Measurements from ENCODE around the gene WDR1.

The WDR1 gene

DNA sequence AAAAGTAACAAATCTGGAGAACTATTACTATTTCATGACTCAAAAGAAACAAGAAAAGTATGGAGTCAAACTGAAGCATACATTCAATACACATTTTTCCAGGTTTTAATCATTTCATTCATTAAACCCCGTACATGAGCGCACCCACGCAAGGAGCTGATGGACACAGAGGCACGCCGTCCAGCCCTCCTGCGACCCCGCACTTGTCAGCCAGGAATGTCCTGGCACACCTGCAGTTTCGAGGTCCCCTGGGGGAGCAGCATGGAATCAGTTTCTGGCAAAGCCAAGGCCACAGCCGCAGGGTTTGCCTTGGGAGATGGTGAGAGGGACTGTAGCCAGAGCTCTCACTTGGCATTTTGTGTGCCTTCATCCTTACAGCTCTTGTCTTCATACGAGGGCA is 82.5 kb downstream of the WDR1 start:
- Histone ChIP-seq H3K36me3 (no peaks in the 10 kb centered on the region), H3K9me3 (no peaks in the 10 kb centered on the region), H3K27me3 (no peaks in the 10 kb centered on the region), H3K4me3 (ENCODE audit: low read depth, low read length) (no peak overlapping the region), H3K4me1 (peaks cover 19% of the 10 kb centered on the region)
- TF ChIP-seq, protein P1, sequence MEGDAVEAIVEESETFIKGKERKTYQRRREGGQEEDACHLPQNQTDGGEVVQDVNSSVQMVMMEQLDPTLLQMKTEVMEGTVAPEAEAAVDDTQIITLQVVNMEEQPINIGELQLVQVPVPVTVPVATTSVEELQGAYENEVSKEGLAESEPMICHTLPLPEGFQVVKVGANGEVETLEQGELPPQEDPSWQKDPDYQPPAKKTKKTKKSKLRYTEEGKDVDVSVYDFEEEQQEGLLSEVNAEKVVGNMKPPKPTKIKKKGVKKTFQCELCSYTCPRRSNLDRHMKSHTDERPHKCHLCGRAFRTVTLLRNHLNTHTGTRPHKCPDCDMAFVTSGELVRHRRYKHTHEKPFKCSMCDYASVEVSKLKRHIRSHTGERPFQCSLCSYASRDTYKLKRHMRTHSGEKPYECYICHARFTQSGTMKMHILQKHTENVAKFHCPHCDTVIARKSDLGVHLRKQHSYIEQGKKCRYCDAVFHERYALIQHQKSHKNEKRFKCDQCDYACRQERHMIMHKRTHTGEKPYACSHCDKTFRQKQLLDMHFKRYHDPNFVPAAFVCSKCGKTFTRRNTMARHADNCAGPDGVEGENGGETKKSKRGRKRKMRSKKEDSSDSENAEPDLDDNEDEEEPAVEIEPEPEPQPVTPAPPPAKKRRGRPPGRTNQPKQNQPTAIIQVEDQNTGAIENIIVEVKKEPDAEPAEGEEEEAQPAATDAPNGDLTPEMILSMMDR (IDR thresholded peaks at IDR 0.05; ENCODE audit: low read depth, low read length): no peak
- DNase-seq: no peak

DNA sequence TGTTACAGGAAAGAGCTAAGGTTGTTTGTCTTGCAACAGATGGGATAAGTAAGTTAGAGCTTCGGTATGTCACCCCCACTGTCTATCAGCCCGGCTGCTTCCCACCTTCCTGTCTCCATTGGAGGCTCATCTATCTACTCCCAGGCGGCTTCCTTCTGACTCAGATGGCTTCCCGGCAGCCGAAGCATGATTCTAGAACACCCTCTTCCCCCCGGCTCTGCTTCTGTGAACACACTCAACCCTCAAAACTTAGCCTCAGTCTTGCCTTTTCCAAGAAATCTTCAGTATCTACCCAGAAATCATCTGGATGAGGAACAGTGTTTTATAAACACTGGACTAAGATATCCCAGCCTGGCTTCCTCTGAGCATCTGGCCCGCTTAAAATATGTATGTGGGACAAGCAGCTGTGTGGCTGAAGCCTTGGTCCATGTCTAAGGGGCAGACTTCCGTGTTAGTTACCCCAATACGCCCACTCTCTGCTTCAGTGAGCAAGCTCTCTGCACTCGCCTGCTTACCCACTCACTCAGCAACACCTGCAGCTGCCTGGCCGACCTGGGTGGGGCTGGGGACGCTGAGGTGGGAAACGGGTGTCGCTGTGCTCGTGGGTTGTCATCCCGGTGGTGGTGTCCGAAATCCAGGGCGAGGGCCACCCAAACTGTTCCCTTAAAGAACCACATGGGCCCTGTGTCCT is 83.3 kb downstream of the WDR1 start:
- TF ChIP-seq, protein P1 (IDR thresholded peaks at IDR 0.05; ENCODE audit: low read depth, low read length): no peak
- no peaks in the 10 kb centered on the region for H3K9me3 ChIP-seq
- H3K27me3 ChIP-seq: no peaks in the 10 kb centered on the region
- peaks cover 19% of the 10 kb centered on the region for H3K4me1 ChIP-seq
- DNase-seq: no peak
- no peak overlapping the region for H3K4me3 ChIP-seq (ENCODE audit: low read depth, low read length)
- H3K36me3 ChIP-seq: no peaks in the 10 kb centered on the region

DNA sequence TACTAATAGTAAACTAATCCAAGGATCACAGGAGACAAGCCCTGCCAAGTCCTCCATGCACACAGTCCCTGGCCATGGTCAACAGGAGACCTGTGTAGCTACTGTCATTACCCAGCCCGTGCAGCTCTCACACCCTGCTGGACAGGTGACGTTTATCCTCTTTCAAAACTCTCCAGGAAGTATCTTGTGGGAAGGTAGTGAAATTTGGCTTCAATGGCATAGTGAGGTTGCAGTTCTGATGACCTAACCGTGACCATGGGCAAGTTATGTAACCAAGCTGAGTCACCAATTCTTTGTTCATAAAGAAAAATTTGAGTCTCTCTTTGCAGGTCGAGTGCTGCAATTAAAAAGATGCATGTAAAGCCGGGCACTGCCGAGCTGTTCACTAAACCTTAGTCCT is 84.0 kb downstream of the WDR1 start:
- peaks cover 19% of the 10 kb centered on the region for H3K4me1 ChIP-seq
- TF ChIP-seq, protein P1 (IDR thresholded peaks at IDR 0.05; ENCODE audit: low read depth, low read length): no peak
- DNase-seq: no peak

DNA sequence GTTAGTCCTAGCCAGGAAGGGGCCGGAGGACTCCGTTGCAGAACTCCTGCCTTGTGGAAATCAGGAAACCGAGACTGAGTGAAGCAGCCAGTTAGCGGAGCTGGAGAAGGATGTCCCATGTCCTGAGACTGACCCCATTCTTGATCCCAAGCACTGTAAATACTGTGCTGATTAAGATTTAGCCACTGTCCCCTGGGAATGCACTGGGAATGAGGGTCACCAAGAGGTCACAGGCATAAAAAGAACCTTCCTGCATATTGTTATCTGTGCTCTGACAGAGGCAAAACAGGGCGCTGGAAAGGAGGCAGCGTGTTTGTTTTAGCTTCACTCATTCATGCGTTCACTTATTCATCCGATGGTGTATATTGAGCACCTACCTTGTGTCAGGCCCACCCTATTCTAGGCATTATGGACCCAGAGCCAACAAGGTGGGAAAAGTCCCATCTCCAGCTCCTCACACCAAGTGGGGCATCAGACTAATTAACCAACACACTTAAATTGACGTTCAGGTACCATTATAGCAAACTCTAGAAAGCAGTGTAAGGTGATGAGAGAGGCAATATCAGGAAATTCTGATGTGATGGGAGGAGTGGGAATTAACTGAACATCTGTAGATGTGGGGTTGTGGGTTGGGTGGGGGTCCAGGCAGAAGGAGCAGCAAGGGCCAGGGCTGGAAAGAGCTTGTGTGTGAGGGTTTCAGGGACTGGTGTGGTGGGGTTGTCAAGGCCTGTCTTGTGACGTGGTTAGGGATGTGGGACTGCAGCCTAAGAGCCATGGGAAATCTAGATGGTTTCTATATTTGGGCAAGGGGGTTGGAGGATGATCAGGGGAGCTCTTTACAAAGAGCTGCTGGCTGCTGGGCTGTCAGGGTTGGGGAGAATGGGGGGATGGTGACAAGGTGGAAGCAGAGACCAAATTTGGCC is 84.7 kb downstream of the WDR1 start:
- Histone ChIP-seq H3K4me3 (ENCODE audit: low read depth, low read length) (no peak overlapping the region), H3K36me3 (no peaks in the 10 kb centered on the region), H3K4me1 (peaks cover 19% of the 10 kb centered on the region), H3K9me3 (no peaks in the 10 kb centered on the region), H3K27me3 (no peaks in the 10 kb centered on the region)
- peak; percentile 41 for DNase-seq
- TF ChIP-seq, protein P1 (IDR thresholded peaks at IDR 0.05; ENCODE audit: low read depth, low read length): no peak

More for the DNA sequence above, 84.0 kb downstream of the WDR1 start:
- Histone ChIP-seq H3K4me3 (ENCODE audit: low read depth, low read length) (no peak overlapping the region), H3K36me3 (no peaks in the 10 kb centered on the region), H3K27me3 (no peaks in the 10 kb centered on the region), H3K9me3 (no peaks in the 10 kb centered on the region)

DNA sequence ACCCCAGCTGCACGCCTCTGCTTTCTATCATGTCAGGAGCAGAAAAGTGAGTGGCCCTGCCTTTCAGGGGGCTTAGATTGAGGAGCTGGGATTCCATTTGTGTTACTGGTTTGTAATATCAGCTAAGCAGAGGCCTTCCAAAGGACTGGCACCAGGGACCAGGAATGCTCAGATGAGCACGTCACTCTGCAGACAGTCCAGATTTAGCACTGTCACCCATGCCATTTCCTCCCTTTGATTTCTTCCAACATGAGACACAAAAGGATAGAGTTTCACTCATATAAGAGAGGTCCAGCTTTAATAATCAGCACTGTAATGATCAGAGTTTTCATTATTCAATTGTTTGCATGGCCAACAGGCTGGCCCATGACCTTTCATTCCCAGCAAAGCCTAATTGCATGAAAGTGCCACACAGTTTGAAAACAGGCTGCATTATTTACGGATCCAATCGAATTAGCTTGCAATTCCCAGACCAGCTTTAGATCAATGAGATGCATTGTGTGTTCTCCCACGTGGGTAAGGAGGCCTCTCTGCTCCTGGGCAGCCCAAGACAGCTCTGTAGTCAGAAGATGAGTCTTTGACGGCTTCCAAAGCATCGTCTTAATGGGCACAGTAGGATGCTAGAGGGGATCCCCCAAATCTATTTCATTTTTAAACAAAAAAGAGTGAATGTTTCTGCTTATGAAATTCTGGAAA is 85.5 kb downstream of the WDR1 start:
- Histone ChIP-seq H3K4me3 (ENCODE audit: low read depth, low read length) (no peak overlapping the region), H3K9me3 (no peaks in the 10 kb centered on the region), H3K36me3 (no peaks in the 10 kb centered on the region), H3K4me1 (peaks cover 19% of the 10 kb centered on the region), H3K27me3 (no peaks in the 10 kb centered on the region)
- no peak for DNase-seq
- TF ChIP-seq, protein P1 (IDR thresholded peaks at IDR 0.05; ENCODE audit: low read depth, low read length): no peak

Measured in BE2C (cell line).